ENCODE measurements around the gene CYP2W1. TPM values are rescaled to one million over a fixed set of nuclear protein-coding genes. Genes with fewer than 3 reads are reported as not detected.
"Not testable (repeated sequence)": the region's sequence is repeated elsewhere in the genome, so short reads cannot be mapped to it uniquely, and the experiment has no call there.

Gene CYP2W1
- total RNA-seq, 1 experiment from 2014 or later: not detected

GRCh38 chr7:960269-960871 lies 22.6 kb upstream of the CYP2W1 start:
- H3K36me3 Mint-ChIP-seq: no peaks in the 10 kb centered on the region
- no peak for DNase-seq (ENCODE audit: low spot score)
- ATAC-seq: no peak
- no peak overlapping the region for H3K4me3 Mint-ChIP-seq
- peak overlapping the region; percentile 9; the same call in 1 of the 2 replicates for H3K27ac Mint-ChIP-seq
- TF ChIP-seq TCF7 (CRISPR knock-in tag; IDR thresholded peaks at IDR 0.05; ENCODE audit: low read depth) (no peak), GABPB1 (CRISPR knock-in tag; IDR thresholded peaks at IDR 0.05) (0 out of 2 replicates have a peak, but pooled peaks have one; percentile 30)
- peaks cover 8% of the 10 kb centered on the region for H3K27me3 Mint-ChIP-seq (ENCODE audit: low read depth)
- CTCF ChIA-PET: interaction anchor here (0.6 to 1.3 kb wide), 3 partner anchors 33 to 217 kb away, joined by 3 to 7 read pairs (median 3); no protein-coding TSS in a partner anchor
- H3K4me1 Mint-ChIP-seq: peaks cover 6% of the 10 kb centered on the region; the same call in 1 of the 2 replicates
- POLR2A ChIA-PET: no interaction called here
- no peaks in the 10 kb centered on the region for H3K9me3 Mint-ChIP-seq

DNA sequence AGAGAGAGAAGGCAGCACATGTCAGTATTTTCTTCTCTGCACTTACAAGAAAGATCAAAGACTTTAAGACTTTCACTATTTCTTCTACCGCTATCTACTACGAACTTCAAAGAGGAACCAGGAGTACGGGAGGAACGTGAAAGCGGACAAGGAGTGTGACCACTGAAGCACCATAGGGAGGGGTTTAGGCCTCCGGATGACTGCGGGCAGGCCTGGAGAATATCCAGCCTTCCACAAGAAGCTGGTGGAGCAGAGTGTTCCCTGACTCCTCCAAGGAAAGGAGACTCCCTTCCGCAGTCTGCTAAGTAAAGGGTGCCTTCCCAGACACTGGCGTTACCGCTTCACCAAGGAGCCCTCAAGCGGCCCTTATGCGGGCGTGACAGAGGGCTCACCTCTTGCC lies 22.0 kb upstream of the CYP2W1 start:
- H3K4me1 Mint-ChIP-seq; ATAC-seq; H3K27me3 Mint-ChIP-seq (ENCODE audit: low read depth); H3K4me3 Mint-ChIP-seq; POLR2A ChIA-PET; DNase-seq (ENCODE audit: low spot score); H3K36me3 Mint-ChIP-seq; H3K9me3 Mint-ChIP-seq: not testable (repeated sequence)
- H3K27ac Mint-ChIP-seq: peak overlapping the region; percentile 9; the same call in 1 of the 2 replicates
- CTCF ChIA-PET: interaction anchor here (0.6 to 1.2 kb wide), 2 partner anchors 53 to 216 kb away, joined by 3 read pairs; no protein-coding TSS in a partner anchor

- peak overlapping the region; percentile 33; the same call in 1 of the 2 replicates for H3K27ac Mint-ChIP-seq
- no peaks in the 10 kb centered on the region for H3K27me3 Mint-ChIP-seq (ENCODE audit: low read depth)
- no peak for DNase-seq (ENCODE audit: low spot score)
- no peak overlapping the region for H3K4me3 Mint-ChIP-seq
- no peaks in the 10 kb centered on the region for H3K9me3 Mint-ChIP-seq
- H3K4me1 Mint-ChIP-seq: peaks cover 6% of the 10 kb centered on the region; the same call in 1 of the 2 replicates
- no peaks in the 10 kb centered on the region for H3K36me3 Mint-ChIP-seq
- ATAC-seq: no peak
- POLR2A ChIA-PET: interaction anchor here (1.4 kb wide), 1 partner anchor 8 kb away, joined by 3 read pairs; the partner anchor contains the start of gene ADAP1
- no peak for TF ChIP-seq SP1 (CRISPR knock-in tag; conservative IDR thresholded peaks at IDR 0.05)
- no peak for TF ChIP-seq MLX (CRISPR knock-in tag; IDR thresholded peaks at IDR 0.05)
- no peak for TF ChIP-seq ZNF219 (CRISPR knock-in tag; IDR thresholded peaks at IDR 0.05; ENCODE audit: borderline replicate concordance)
- no peak for TF ChIP-seq CREM (CRISPR knock-in tag; IDR thresholded peaks at IDR 0.05)
- TF ChIP-seq, protein P1, sequence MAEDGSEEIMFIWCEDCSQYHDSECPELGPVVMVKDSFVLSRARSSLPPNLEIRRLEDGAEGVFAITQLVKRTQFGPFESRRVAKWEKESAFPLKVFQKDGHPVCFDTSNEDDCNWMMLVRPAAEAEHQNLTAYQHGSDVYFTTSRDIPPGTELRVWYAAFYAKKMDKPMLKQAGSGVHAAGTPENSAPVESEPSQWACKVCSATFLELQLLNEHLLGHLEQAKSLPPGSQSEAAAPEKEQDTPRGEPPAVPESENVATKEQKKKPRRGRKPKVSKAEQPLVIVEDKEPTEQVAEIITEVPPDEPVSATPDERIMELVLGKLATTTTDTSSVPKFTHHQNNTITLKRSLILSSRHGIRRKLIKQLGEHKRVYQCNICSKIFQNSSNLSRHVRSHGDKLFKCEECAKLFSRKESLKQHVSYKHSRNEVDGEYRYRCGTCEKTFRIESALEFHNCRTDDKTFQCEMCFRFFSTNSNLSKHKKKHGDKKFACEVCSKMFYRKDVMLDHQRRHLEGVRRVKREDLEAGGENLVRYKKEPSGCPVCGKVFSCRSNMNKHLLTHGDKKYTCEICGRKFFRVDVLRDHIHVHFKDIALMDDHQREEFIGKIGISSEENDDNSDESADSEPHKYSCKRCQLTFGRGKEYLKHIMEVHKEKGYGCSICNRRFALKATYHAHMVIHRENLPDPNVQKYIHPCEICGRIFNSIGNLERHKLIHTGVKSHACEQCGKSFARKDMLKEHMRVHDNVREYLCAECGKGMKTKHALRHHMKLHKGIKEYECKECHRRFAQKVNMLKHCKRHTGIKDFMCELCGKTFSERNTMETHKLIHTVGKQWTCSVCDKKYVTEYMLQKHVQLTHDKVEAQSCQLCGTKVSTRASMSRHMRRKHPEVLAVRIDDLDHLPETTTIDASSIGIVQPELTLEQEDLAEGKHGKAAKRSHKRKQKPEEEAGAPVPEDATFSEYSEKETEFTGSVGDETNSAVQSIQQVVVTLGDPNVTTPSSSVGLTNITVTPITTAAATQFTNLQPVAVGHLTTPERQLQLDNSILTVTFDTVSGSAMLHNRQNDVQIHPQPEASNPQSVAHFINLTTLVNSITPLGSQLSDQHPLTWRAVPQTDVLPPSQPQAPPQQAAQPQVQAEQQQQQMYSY (CRISPR knock-in tag; IDR thresholded peaks at IDR 0.05): no peak
- TF ChIP-seq HMGA2 (CRISPR knock-in tag; IDR thresholded peaks at IDR 0.05): no peak
- CTCF ChIA-PET: interaction anchor here (1.0 to 1.2 kb wide), 2 partner anchors 53 to 54 kb away, joined by 3 read pairs; no protein-coding TSS in a partner anchor
Measured at GRCh38 chr7:961546-962400, 21.2 kb upstream of the CYP2W1 start.

- no peaks in the 10 kb centered on the region for H3K9me3 Mint-ChIP-seq
- no peak for ATAC-seq
- H3K27me3 Mint-ChIP-seq (ENCODE audit: low read depth): no peaks in the 10 kb centered on the region
- CTCF ChIA-PET: interaction anchor here (1.0 kb wide), 1 partner anchor 54 kb away, joined by 3 read pairs; no protein-coding TSS in a partner anchor
- POLR2A ChIA-PET: interaction anchor here (1.4 kb wide), 1 partner anchor 8 kb away, joined by 3 read pairs; the partner anchor contains the start of gene ADAP1
- H3K27ac Mint-ChIP-seq: no peak overlapping the region
- no peak for DNase-seq (ENCODE audit: low spot score)
- peaks cover 5% of the 10 kb centered on the region for H3K36me3 Mint-ChIP-seq
- peaks cover 6% of the 10 kb centered on the region; the same call in 1 of the 2 replicates for H3K4me1 Mint-ChIP-seq
- H3K4me3 Mint-ChIP-seq: no peak overlapping the region
- no peak for TF ChIP-seq TEAD1 (CRISPR knock-in tag; IDR thresholded peaks at IDR 0.05)
- TF ChIP-seq, protein P2, sequence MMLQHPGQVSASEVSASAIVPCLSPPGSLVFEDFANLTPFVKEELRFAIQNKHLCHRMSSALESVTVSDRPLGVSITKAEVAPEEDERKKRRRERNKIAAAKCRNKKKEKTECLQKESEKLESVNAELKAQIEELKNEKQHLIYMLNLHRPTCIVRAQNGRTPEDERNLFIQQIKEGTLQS (CRISPR knock-in tag; conservative IDR thresholded peaks at IDR 0.05): no peak
- no peak for TF ChIP-seq GTF2I (CRISPR knock-in tag; conservative IDR thresholded peaks at IDR 0.05)
- TF ChIP-seq, protein P3, sequence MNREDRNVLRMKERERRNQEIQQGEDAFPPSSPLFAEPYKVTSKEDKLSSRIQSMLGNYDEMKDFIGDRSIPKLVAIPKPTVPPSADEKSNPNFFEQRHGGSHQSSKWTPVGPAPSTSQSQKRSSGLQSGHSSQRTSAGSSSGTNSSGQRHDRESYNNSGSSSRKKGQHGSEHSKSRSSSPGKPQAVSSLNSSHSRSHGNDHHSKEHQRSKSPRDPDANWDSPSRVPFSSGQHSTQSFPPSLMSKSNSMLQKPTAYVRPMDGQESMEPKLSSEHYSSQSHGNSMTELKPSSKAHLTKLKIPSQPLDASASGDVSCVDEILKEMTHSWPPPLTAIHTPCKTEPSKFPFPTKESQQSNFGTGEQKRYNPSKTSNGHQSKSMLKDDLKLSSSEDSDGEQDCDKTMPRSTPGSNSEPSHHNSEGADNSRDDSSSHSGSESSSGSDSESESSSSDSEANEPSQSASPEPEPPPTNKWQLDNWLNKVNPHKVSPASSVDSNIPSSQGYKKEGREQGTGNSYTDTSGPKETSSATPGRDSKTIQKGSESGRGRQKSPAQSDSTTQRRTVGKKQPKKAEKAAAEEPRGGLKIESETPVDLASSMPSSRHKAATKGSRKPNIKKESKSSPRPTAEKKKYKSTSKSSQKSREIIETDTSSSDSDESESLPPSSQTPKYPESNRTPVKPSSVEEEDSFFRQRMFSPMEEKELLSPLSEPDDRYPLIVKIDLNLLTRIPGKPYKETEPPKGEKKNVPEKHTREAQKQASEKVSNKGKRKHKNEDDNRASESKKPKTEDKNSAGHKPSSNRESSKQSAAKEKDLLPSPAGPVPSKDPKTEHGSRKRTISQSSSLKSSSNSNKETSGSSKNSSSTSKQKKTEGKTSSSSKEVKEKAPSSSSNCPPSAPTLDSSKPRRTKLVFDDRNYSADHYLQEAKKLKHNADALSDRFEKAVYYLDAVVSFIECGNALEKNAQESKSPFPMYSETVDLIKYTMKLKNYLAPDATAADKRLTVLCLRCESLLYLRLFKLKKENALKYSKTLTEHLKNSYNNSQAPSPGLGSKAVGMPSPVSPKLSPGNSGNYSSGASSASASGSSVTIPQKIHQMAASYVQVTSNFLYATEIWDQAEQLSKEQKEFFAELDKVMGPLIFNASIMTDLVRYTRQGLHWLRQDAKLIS (CRISPR knock-in tag; IDR thresholded peaks at IDR 0.05; ENCODE audit: borderline replicate concordance): no peak
- no peak for TF ChIP-seq ZNF281 (CRISPR knock-in tag; IDR thresholded peaks at IDR 0.05)
Measured at GRCh38 chr7:962401-963081, 20.4 kb upstream of the CYP2W1 start.
